Endothelial cell of umbilical vein (primary cell): Measurements from ENCODE around the gene ETFB. TPM values are rescaled to one million over a fixed set of nuclear protein-coding genes. Genes with fewer than 3 reads are reported as not detected.

Experiments
- BruUV-seq: library from RNA; stranded (reverse); fragments of 400-500 nt; replicated peaks from 2 replicates; lab custom pipeline; 2021; lab: Mats Ljungman, UMichigan
- CTCF ChIA-PET: fragments of 300-600, 350-600 bp; sonication (Branson Sonifier 250); formaldehyde crosslinking; loops from one replicate; lab custom pipeline; 2021; ENCODE audit warnings: antibody characterized with exemption, inconsistent platforms; lab: Charles Lee
- POLR2A ChIA-PET: fragments of 300-600, 350-600 bp; sonication (Branson Sonifier 250); formaldehyde crosslinking; loops from one replicate; lab custom pipeline; 2021; ENCODE audit warnings: antibody characterized with exemption, inconsistent platforms; lab: Charles Lee
- DNase-seq: peaks from one replicate; pipeline ENCODE4 v3.0.0-alpha.2; 2011; ENCODE audit warnings: low read depth, low spot score
- FAIRE-seq: peaks from 2 replicates; lab custom pipeline; 2011; peaks lifted over from hg19 to GRCh38; lab: Jason Lieb, UNC
- H2AFZ ChIP-seq: 2 replicates; pipeline ENCODE4 v1.6.0; 2012; ENCODE audit warnings: low read depth, low read length, control low read depth, inconsistent platforms
- H3K27ac ChIP-seq: 2 replicates; pipeline ENCODE4 v1.5.1; 2011; ENCODE audit warnings: low read depth, mild to moderate bottlenecking, control low read depth, low read length, moderate library complexity; ENCODE audit not compliant: insufficient read depth
- H3K27me3 ChIP-seq, 2 experiments: 2 replicates each; pipeline versions ENCODE4 v1.6.0 to v1.6.1; 2011; ENCODE audit warnings: low read length in 2 of 2, mixed read lengths in 1 of 2; ENCODE audit not compliant: control insufficient read depth in 2 of 2, insufficient read depth in 2 of 2
- H3K36me3 ChIP-seq, 2 experiments: 2 replicates in 1 of 2; 3 replicates in 1 of 2; pipeline ENCODE4 v1.5.1; 2011; ENCODE audit warnings: low read length in 2 of 2, mild to moderate bottlenecking in 1 of 2, moderate library complexity in 1 of 2; ENCODE audit not compliant: control insufficient read depth in 2 of 2, insufficient read depth in 2 of 2; ENCODE audit errors: extremely low read depth in 1 of 2
- H3K4me1 ChIP-seq: 3 replicates; pipeline ENCODE4 v1.5.1; 2011; ENCODE audit warnings: mild to moderate bottlenecking, low read length; ENCODE audit not compliant: control insufficient read depth, insufficient read depth; ENCODE audit errors: extremely low read depth
- H3K4me2 ChIP-seq: 2 replicates; pipeline ENCODE4 v1.6.1; 2011; ENCODE audit warnings: low read length, control low read depth, mixed read lengths; ENCODE audit not compliant: insufficient read depth
- H3K4me3 ChIP-seq, 3 experiments: fragments of 200-600 bp in 1 of 3; sonication (generic), shearing (Covaris generic) in 1 of 3; replicated peaks in 1 of 3; 2 replicates each; pipeline ENCODE4 v1.5.1; 2011 to 2016; ENCODE audit warnings: control low read depth in 3 of 3, low read length in 3 of 3, mild to moderate bottlenecking in 2 of 3, inconsistent platforms in 1 of 3, low read depth in 1 of 3, moderate library complexity in 1 of 3; ENCODE audit not compliant: insufficient read depth in 1 of 3
- H3K79me2 ChIP-seq: 2 replicates; pipeline ENCODE4 v1.6.0; 2012; ENCODE audit warnings: low read length, inconsistent platforms; ENCODE audit not compliant: control insufficient read depth, insufficient read depth
- H3K9ac ChIP-seq: replicated peaks from 2 replicates; pipeline ENCODE3; 2011; ENCODE audit warnings: low read length, control low read depth; ENCODE audit not compliant: insufficient read depth; ENCODE audit errors: extremely low read depth
- H3K9me1 ChIP-seq: replicated peaks from 3 replicates; pipeline ENCODE4 v1.6.0; 2011; ENCODE audit warnings: mild to moderate bottlenecking, low read length; ENCODE audit not compliant: control insufficient read depth, insufficient read depth; ENCODE audit errors: extremely low read depth
- H3K9me3 ChIP-seq: replicated peaks from 2 replicates; pipeline ENCODE4 v1.5.1; 2012; ENCODE audit warnings: low read length, inconsistent platforms; ENCODE audit not compliant: control insufficient read depth, insufficient read depth
- H4K20me1 ChIP-seq: replicated peaks from 2 replicates; pipeline ENCODE3; 2011; ENCODE audit warnings: mild to moderate bottlenecking, low read length; ENCODE audit not compliant: control insufficient read depth, insufficient read depth; ENCODE audit errors: extremely low read depth
- EZH2 ChIP-seq: IDR thresholded peaks from 2 replicates; pipeline ENCODE4 v1.6.1; 2012; ENCODE audit warnings: borderline replicate concordance, low read depth, mild to moderate bottlenecking, moderate library complexity, low read length, inconsistent platforms; ENCODE audit not compliant: severe bottlenecking
- FOS ChIP-seq: IDR thresholded peaks from 2 replicates; pipeline ENCODE4 v1.6.1; 2011; ENCODE audit warnings: mild to moderate bottlenecking, low read length, moderate library complexity, borderline replicate concordance; ENCODE audit not compliant: insufficient read depth
- GATA2 ChIP-seq: IDR thresholded peaks from 2 replicates; pipeline ENCODE4 v1.7.0; 2011; ENCODE audit warnings: low read depth, mild to moderate bottlenecking, moderate library complexity, mixed read lengths, low read length; ENCODE audit not compliant: insufficient read length, insufficient read depth
- JUN ChIP-seq: IDR thresholded peaks from 2 replicates; pipeline ENCODE4 v1.6.1; 2011; ENCODE audit warnings: borderline replicate concordance, low read depth; ENCODE audit not compliant: insufficient read length, insufficient read depth
- MYC ChIP-seq: IDR thresholded peaks from one replicate; pipeline ENCODE4 v1.6.1; 2011; ENCODE audit warnings: mild to moderate bottlenecking, low read depth, low read length
- POLR2A ChIP-seq: IDR thresholded peaks from 2 replicates; pipeline ENCODE4 v1.6.1; 2012; ENCODE audit warnings: low read depth, mild to moderate bottlenecking, control low read depth, low read length
- POLR2AphosphoS5 ChIP-seq: IDR thresholded peaks from 2 replicates; pipeline ENCODE4 v1.6.1; 2012; ENCODE audit warnings: low read depth, mild to moderate bottlenecking, control low read depth, low read length, moderate library complexity; ENCODE audit not compliant: insufficient read depth
- dilution Hi-C: fragments of 300-500 bp; cut with MboI; formaldehyde crosslinking; loops from one replicate; pipeline ENCODE4 v1.15.0; 2019; ENCODE audit warnings: low sequenced_read_pairs; ENCODE audit not compliant: extremely low pct_ligation_motif_present
- intact Hi-C: fragments of 100-400 bp; cut with micrococcal nuclease; formaldehyde crosslinking; loops from one replicate; pipeline ENCODE4 v1.10.0; 2022
- polyA plus RNA-seq, 4 experiments: library from polyadenylated mRNA; depleted of rRNA in 3 of 4; stranded (reverse) in 3 of 4; unstranded in 1 of 4; fragments of >200 nt; gene quantifications; 2 replicates each; pipeline versions ENCODE4 v1.2.1 to v1.2.3, GENCODE V29; 2011 to 2012; ENCODE audit warnings: missing spikeins in 1 of 4
- total RNA-seq: library from RNA; stranded (reverse); gene quantifications from 2 replicates; pipeline ENCODE4 v1.2.3, GENCODE V29; 2021
- TF ChIP-seq, protein P1 (sequence below), 2 donors: IDR thresholded peaks; 1 replicate in 1 of 2; 2 replicates in 1 of 2; pipeline ENCODE4 v1.5.1; 2011; ENCODE audit warnings: low read length in 2 of 2, mild to moderate bottlenecking in 2 of 2, moderate library complexity in 2 of 2, control low read depth in 1 of 2, inconsistent platforms in 1 of 2, low read depth in 1 of 2; ENCODE audit not compliant: insufficient read depth in 1 of 2; ENCODE audit errors: extremely low read depth in 1 of 2
- TF ChIP-seq, protein P2 (sequence below): IDR thresholded peaks from 2 replicates; pipeline ENCODE4 v1.6.1; 2011; ENCODE audit not compliant: insufficient read depth, insufficient read length

The ETFB gene
- total and polyA plus RNA-seq, 2 donors (not counting 3 experiments of a cell fraction or from before 2014, with no cell fraction given), result 54.1 to 99.2 TPM

DNA sequence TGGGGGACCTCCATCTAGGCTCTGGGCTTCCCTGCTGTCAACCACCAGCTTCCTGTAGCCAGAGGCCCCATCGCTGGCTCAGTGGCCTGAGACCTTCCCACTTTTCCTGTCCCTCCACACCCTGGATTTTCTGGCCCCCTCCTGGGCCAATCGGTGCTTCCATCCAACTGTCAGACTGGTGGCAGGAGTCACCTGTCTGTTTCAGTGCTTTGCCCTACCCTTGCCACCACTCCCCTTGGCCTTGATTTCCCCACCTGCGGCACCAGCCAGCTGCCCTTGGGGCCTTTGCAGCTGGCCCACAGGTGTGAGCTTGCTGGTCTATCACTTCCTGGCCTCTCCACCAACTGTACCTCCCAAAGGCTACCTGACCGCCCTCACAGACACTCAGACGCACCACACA lies 36.8 kb downstream of the ETFB start:
- no peaks in the 10 kb centered on the region for H3K9me3 ChIP-seq
- H3K9me1 ChIP-seq, result no peaks in the 10 kb centered on the region
- H4K20me1 ChIP-seq, result no peaks in the 10 kb centered on the region
- no peak overlapping the region for H3K4me2 ChIP-seq
- FAIRE-seq (no peak), DNase-seq (no peak)
- dilution Hi-C loops (no loop called here), intact Hi-C loops (loop anchor here (5.0 kb wide), 1 partner anchor 38 kb away; the partner anchor contains the start of genes CLDND2 and ETFB)
- peaks cover 6 to 7% of the 10 kb centered on the region in 2 experiments for H3K27me3 ChIP-seq
- no peak for TF ChIP-seq FOS
- TF ChIP-seq, protein P1, sequence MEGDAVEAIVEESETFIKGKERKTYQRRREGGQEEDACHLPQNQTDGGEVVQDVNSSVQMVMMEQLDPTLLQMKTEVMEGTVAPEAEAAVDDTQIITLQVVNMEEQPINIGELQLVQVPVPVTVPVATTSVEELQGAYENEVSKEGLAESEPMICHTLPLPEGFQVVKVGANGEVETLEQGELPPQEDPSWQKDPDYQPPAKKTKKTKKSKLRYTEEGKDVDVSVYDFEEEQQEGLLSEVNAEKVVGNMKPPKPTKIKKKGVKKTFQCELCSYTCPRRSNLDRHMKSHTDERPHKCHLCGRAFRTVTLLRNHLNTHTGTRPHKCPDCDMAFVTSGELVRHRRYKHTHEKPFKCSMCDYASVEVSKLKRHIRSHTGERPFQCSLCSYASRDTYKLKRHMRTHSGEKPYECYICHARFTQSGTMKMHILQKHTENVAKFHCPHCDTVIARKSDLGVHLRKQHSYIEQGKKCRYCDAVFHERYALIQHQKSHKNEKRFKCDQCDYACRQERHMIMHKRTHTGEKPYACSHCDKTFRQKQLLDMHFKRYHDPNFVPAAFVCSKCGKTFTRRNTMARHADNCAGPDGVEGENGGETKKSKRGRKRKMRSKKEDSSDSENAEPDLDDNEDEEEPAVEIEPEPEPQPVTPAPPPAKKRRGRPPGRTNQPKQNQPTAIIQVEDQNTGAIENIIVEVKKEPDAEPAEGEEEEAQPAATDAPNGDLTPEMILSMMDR (IDR thresholded peaks at IDR 0.05; ENCODE audit: extremely low read depth in 1 of 2, insufficient read depth in 1 of 2, low read depth in 1 of 2, low read length in 2 of 2), result no peak
- no peak for TF ChIP-seq GATA2
- TF ChIP-seq JUN, result no peak
- TF ChIP-seq MYC, result no peak
- TF ChIP-seq EZH2, result no peak
- TF ChIP-seq POLR2A, result no peak
- TF ChIP-seq, protein P2, sequence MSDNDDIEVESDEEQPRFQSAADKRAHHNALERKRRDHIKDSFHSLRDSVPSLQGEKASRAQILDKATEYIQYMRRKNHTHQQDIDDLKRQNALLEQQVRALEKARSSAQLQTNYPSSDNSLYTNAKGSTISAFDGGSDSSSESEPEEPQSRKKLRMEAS, result no peak
- no peak for TF ChIP-seq POLR2AphosphoS5
- H3K9ac ChIP-seq, result no peak overlapping the region
- no peaks in the 10 kb centered on the region for H3K36me3 ChIP-seq
- ChIA-PET CTCF (no interaction called here), POLR2A (no interaction called here)
- no peak overlapping the region for H3K27ac ChIP-seq
- H3K4me3 ChIP-seq, result no peak overlapping the region
- BruUV-seq, result no TSS peak
- no peaks in the 10 kb centered on the region for H3K79me2 ChIP-seq
- H2AFZ ChIP-seq, result no peak overlapping the region
- no peaks in the 10 kb centered on the region for H3K4me1 ChIP-seq
